Erythroblast (primary cell): ENCODE measurements around the gene COX15.

Experiments used
- GATA1 ChIP-seq: IDR thresholded peaks from 2 replicates; pipeline ENCODE4 v1.6.1; 2011; ENCODE audit warnings: low read depth, mild to moderate bottlenecking, control low read depth, low read length, moderate library complexity
- POLR2A ChIP-seq: IDR thresholded peaks from 2 replicates; pipeline ENCODE4 v1.6.1; 2011; ENCODE audit warnings: mild to moderate bottlenecking, low read length

DNA sequence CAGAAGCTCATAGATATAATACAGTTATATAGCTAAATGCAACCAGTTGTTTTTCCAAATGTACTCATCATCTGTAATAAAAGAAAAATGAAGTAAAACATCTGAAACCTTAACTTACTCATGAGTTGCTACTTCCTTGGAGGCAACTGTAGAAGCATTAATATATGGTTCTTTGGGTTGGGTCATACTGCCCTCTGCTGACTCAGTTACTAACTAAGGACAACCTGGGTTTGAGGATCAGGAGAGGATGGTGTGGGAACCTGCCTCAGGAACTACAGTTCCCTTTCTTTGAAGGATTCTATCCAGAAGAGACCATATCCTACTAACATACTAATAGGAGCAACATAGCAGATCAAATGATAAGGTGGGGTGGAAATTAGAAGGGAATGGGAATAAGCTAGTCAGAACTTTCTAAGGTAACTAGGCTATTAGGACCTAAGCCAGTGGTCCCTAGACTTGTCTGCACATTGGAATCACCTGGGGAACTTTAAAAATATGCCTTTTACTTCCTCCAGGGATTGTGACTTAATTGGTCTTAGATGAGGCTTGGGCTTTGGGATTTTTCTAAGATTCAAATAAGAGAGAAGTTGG lies 20.7 kb downstream of the COX15 start:
- no peak for TF ChIP-seq POLR2A
- TF ChIP-seq GATA1, result no peak
